PFSK-1 (cell line): Measurements from ENCODE around the gene LRMDA.

ENCODE experiments used
- REST ChIP-seq, 2 experiments: IDR thresholded peaks; 2 replicates each; pipeline versions ENCODE4 v1.6.1 to v1.8.0; 2011 to 2012; ENCODE audit warnings: low read depth in 2 of 2, low read length in 2 of 2, control low read depth in 1 of 2, inconsistent platforms in 1 of 2, mild to moderate bottlenecking in 1 of 2, moderate library complexity in 1 of 2; ENCODE audit not compliant: insufficient read depth in 1 of 2
- SIN3A ChIP-seq: IDR thresholded peaks from 2 replicates; pipeline ENCODE4 v1.6.1; 2012; ENCODE audit warnings: mild to moderate bottlenecking, low read length, moderate library complexity, borderline replicate concordance; ENCODE audit not compliant: insufficient read depth

DNA sequence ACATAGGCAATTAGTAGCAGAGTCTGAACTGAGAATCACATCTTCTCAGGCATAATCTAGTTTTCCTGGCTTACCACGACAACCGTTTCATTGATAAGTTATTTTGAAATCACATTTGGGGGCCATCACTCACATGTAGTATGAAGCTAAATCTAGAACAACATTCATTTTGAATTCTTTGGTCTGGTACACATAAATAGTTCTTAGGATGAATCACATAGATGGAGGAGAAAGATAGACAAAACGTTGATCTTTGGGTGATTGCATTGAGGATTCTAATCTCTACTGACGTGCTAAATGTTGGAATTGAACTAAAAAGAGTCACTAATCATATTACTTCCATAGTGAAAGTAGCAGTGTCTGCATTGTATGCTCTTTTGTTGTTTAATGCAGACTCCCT, 1022.6 kb downstream of the LRMDA start:
- TF ChIP-seq REST (IDR thresholded peaks at IDR 0.05; ENCODE audit: insufficient read depth in 1 of 2, low read depth in 2 of 2, low read length in 2 of 2) (no peak), SIN3A (no peak)
